Measurements from ENCODE around the gene TAS2R9. TPM values are rescaled to one million over a fixed set of nuclear protein-coding genes. Genes with fewer than 3 reads are reported as not detected.

TAS2R9 gene
- total and polyA plus RNA-seq, 2 donors (not counting 3 experiments of a cell fraction or from before 2014, with no cell fraction given), result not detected

DNA sequence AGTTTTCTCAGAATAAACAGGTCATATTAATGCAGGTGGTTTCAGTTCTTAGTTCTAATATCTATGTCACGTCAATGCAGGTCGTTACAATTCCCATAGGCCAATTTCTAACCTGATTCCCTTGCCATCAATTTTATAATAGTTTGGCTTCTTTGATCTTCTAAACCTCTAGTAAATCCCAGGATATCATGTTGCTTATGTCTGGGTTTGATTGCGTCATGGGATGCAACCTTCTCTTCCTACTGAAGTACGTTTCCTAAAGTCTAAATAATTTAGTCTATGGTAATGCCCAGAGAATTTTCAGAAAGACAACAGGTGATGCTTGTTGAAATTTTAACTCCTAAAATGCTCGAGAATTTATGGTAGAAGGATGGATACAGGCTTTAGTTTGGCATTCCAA, 26.7 kb downstream of the TAS2R9 start:
- no peaks in the 10 kb centered on the region for H3K79me2 ChIP-seq (ENCODE audit: control insufficient read depth, insufficient read depth, low read length)
- DNase-seq (ENCODE audit: low read depth, low spot score) (no peak), FAIRE-seq (no peak)
- no peak overlapping the region for H3K4me2 ChIP-seq (ENCODE audit: insufficient read depth, low read length)
- no TSS peak for BruUV-seq (replicated peaks)
- dilution Hi-C loops (cut with MboI; ENCODE audit: extremely low pct_ligation_motif_present, low sequenced_read_pairs) (no loop called here), intact Hi-C loops (cut with micrococcal nuclease) (no loop called here)
- H4K20me1 ChIP-seq (replicated peaks; ENCODE audit: control insufficient read depth, extremely low read depth, insufficient read depth, low read length), result no peaks in the 10 kb centered on the region
- H3K27ac ChIP-seq (ENCODE audit: insufficient read depth, low read depth, low read length), result no peak overlapping the region
- no peaks in the 10 kb centered on the region for H3K4me1 ChIP-seq (ENCODE audit: control insufficient read depth, extremely low read depth, insufficient read depth, low read length)
- H3K9me3 ChIP-seq (replicated peaks; ENCODE audit: control insufficient read depth, insufficient read depth, low read length), result no peaks in the 10 kb centered on the region
- H3K9me1 ChIP-seq (replicated peaks; ENCODE audit: control insufficient read depth, extremely low read depth, insufficient read depth, low read length), result no peaks in the 10 kb centered on the region
- H3K36me3 ChIP-seq (ENCODE audit: control insufficient read depth in 2 of 2, extremely low read depth in 1 of 2, insufficient read depth in 2 of 2, low read length in 2 of 2), result no peaks in the 10 kb centered on the region
- no peak overlapping the region for H2AFZ ChIP-seq (ENCODE audit: low read depth, low read length)
- H3K27me3 ChIP-seq (ENCODE audit: control insufficient read depth in 2 of 2, insufficient read depth in 2 of 2, low read length in 2 of 2), result peaks cover 0 to 3% of the 10 kb centered on the region in 2 experiments
- ChIA-PET POLR2A (no interaction called here), CTCF (interaction anchor here (0.7 to 2.4 kb wide), 2 partner anchors 12 to 417 kb away, joined by 4 to 10 read pairs; no protein-coding TSS in a partner anchor)
- no peak for TF ChIP-seq GATA2 (IDR thresholded peaks at IDR 0.05; ENCODE audit: insufficient read depth, insufficient read length, low read depth, low read length)
- no peak for TF ChIP-seq EZH2 (IDR thresholded peaks at IDR 0.05; ENCODE audit: borderline replicate concordance, low read depth, low read length, severe bottlenecking)
- H3K4me3 ChIP-seq (replicated peaks in 1 of 3; ENCODE audit: insufficient read depth in 1 of 3, low read depth in 1 of 3, low read length in 3 of 3), result no peak overlapping the region
- no peak overlapping the region for H3K9ac ChIP-seq (replicated peaks; ENCODE audit: extremely low read depth, insufficient read depth, low read length)

DNA sequence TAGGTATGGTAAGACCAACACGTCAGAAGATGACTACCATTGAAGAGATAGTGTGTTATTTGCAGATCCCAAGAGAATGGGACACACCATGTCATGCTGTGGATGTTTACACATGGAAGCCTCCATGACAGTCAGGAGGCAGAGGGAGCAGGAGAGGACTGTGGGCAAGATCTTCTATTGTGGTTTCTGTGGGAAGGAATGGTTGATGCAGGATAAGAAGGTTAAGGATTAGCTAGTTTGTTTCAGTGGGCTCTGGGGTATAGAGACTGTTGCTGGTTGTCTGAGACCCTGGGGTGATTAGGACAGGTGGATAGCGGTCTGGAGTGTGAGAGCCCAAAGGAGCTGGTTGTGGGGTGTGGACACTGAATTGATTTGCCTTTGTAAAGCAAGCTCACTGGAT, 30.9 kb downstream of the TAS2R9 start:
- intact Hi-C loops (cut with micrococcal nuclease) (no loop called here), dilution Hi-C loops (cut with MboI; ENCODE audit: extremely low pct_ligation_motif_present, low sequenced_read_pairs) (no loop called here)
- POLR2A ChIA-PET, result no interaction called here
- no peaks in the 10 kb centered on the region for H3K4me1 ChIP-seq (ENCODE audit: control insufficient read depth, extremely low read depth, insufficient read depth, low read length)
- TF ChIP-seq, protein P1, sequence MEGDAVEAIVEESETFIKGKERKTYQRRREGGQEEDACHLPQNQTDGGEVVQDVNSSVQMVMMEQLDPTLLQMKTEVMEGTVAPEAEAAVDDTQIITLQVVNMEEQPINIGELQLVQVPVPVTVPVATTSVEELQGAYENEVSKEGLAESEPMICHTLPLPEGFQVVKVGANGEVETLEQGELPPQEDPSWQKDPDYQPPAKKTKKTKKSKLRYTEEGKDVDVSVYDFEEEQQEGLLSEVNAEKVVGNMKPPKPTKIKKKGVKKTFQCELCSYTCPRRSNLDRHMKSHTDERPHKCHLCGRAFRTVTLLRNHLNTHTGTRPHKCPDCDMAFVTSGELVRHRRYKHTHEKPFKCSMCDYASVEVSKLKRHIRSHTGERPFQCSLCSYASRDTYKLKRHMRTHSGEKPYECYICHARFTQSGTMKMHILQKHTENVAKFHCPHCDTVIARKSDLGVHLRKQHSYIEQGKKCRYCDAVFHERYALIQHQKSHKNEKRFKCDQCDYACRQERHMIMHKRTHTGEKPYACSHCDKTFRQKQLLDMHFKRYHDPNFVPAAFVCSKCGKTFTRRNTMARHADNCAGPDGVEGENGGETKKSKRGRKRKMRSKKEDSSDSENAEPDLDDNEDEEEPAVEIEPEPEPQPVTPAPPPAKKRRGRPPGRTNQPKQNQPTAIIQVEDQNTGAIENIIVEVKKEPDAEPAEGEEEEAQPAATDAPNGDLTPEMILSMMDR (IDR thresholded peaks at IDR 0.05; ENCODE audit: extremely low read depth in 1 of 2, insufficient read depth in 1 of 2, low read depth in 1 of 2, low read length in 2 of 2), result no peak
- no peak for TF ChIP-seq POLR2AphosphoS5 (IDR thresholded peaks at IDR 0.05; ENCODE audit: insufficient read depth, low read depth, low read length)
- TF ChIP-seq FOS (IDR thresholded peaks at IDR 0.05; ENCODE audit: borderline replicate concordance, insufficient read depth, low read length), result no peak
- TF ChIP-seq, protein P2, sequence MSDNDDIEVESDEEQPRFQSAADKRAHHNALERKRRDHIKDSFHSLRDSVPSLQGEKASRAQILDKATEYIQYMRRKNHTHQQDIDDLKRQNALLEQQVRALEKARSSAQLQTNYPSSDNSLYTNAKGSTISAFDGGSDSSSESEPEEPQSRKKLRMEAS (IDR thresholded peaks at IDR 0.05; ENCODE audit: insufficient read depth, insufficient read length), result no peak
- TF ChIP-seq EZH2 (IDR thresholded peaks at IDR 0.05; ENCODE audit: borderline replicate concordance, low read depth, low read length, severe bottlenecking), result no peak
- no peak for TF ChIP-seq MYC (IDR thresholded peaks at IDR 0.05; ENCODE audit: low read depth, low read length)
- TF ChIP-seq GATA2 (IDR thresholded peaks at IDR 0.05; ENCODE audit: insufficient read depth, insufficient read length, low read depth, low read length), result no peak
- no peak for TF ChIP-seq JUN (IDR thresholded peaks at IDR 0.05; ENCODE audit: borderline replicate concordance, insufficient read depth, insufficient read length, low read depth)
- peaks cover 7% of the 10 kb centered on the region in 2 experiments for H3K27me3 ChIP-seq (ENCODE audit: control insufficient read depth in 2 of 2, insufficient read depth in 2 of 2, low read length in 2 of 2)
- DNase-seq (ENCODE audit: low read depth, low spot score) (no peak), FAIRE-seq (no peak)
- H3K9me3 ChIP-seq (replicated peaks; ENCODE audit: control insufficient read depth, insufficient read depth, low read length), result no peaks in the 10 kb centered on the region
- no peak overlapping the region for H3K4me2 ChIP-seq (ENCODE audit: insufficient read depth, low read length)
- no peak overlapping the region for H3K27ac ChIP-seq (ENCODE audit: insufficient read depth, low read depth, low read length)
- BruUV-seq (replicated peaks), result no TSS peak
- H3K79me2 ChIP-seq (ENCODE audit: control insufficient read depth, insufficient read depth, low read length), result no peaks in the 10 kb centered on the region
- no peaks in the 10 kb centered on the region for H3K9me1 ChIP-seq (replicated peaks; ENCODE audit: control insufficient read depth, extremely low read depth, insufficient read depth, low read length)
- H2AFZ ChIP-seq (ENCODE audit: low read depth, low read length), result no peak overlapping the region
- no peak overlapping the region for H3K9ac ChIP-seq (replicated peaks; ENCODE audit: extremely low read depth, insufficient read depth, low read length)
- CTCF ChIA-PET, result interaction anchor here (2.3 to 18.4 kb wide), 3 partner anchors 8 to 421 kb away, joined by 10 to 392 read pairs (median 11); no protein-coding TSS in a partner anchor
- no peaks in the 10 kb centered on the region for H3K36me3 ChIP-seq (ENCODE audit: control insufficient read depth in 2 of 2, extremely low read depth in 1 of 2, insufficient read depth in 2 of 2, low read length in 2 of 2)
- H4K20me1 ChIP-seq (replicated peaks; ENCODE audit: control insufficient read depth, extremely low read depth, insufficient read depth, low read length), result no peaks in the 10 kb centered on the region
- no peak overlapping the region for H3K4me3 ChIP-seq (replicated peaks in 1 of 3; ENCODE audit: insufficient read depth in 1 of 3, low read depth in 1 of 3, low read length in 3 of 3)
